HepG2 (cell line): ENCODE results near the gene BABAM1. TPM values are rescaled to one million over a fixed set of nuclear protein-coding genes. Genes with fewer than 3 reads are reported as not detected.

ENCODE experiments used
- AGO1 ChIP-seq: fragments of 200-400 bp; formaldehyde crosslinking; IDR thresholded peaks from 2 replicates; pipeline ENCODE4 v1.6.1; 2017; ENCODE audit warnings: mild to moderate bottlenecking, low read depth, low read length, moderate library complexity; ENCODE audit not compliant: poor library complexity, severe bottlenecking
- CHCHD3 ChIP-seq: sonication (generic); formaldehyde crosslinking; IDR thresholded peaks from 2 replicates; pipeline ENCODE4 v1.8.0; 2022; ENCODE audit warnings: mild to moderate bottlenecking, missing genetic modification reagents, moderate library complexity
- FLYWCH1 ChIP-seq: sonication (generic); formaldehyde crosslinking; IDR thresholded peaks from 2 replicates; pipeline ENCODE4 v1.8.1; 2023; ENCODE audit warnings: mild to moderate bottlenecking, missing genetic modification reagents
- HNRNPL ChIP-seq: fragments of 200-400 bp; formaldehyde crosslinking; IDR thresholded peaks from 2 replicates; pipeline ENCODE4 v1.6.1; 2017; ENCODE audit warnings: mild to moderate bottlenecking, low read depth, low read length
- KLF12 ChIP-seq: sonication (generic); formaldehyde crosslinking; IDR thresholded peaks from 2 replicates; pipeline ENCODE4 v1.4.0; 2020; ENCODE audit warnings: missing genetic modification reagents, borderline replicate concordance
- NFE2L1 ChIP-seq: sonication (generic); formaldehyde crosslinking; IDR thresholded peaks from 2 replicates; pipeline ENCODE4 v1.4.0; 2020; ENCODE audit warnings: missing genetic modification reagents, mild to moderate bottlenecking, borderline replicate concordance
- RAD21 ChIP-seq: fragments of 450-650 bp; formaldehyde crosslinking; IDR thresholded peaks from 2 replicates; pipeline ENCODE4 v1.5.0; 2020; ENCODE audit warnings: mild to moderate bottlenecking
- TBP ChIP-seq: sonication (generic); formaldehyde crosslinking; IDR thresholded peaks from 2 replicates; pipeline ENCODE4 v1.5.0; 2020; ENCODE audit warnings: missing genetic modification reagents
- ZBTB3 ChIP-seq: sonication (generic); formaldehyde crosslinking; IDR thresholded peaks from 2 replicates; pipeline ENCODE4 v1.4.0; 2020; ENCODE audit warnings: low read depth, mild to moderate bottlenecking, moderate library complexity, missing genetic modification reagents, borderline replicate concordance
- ZNF333 ChIP-seq: sonication (generic); formaldehyde crosslinking; IDR thresholded peaks from 2 replicates; pipeline ENCODE4 v1.4.0; 2020; ENCODE audit warnings: mild to moderate bottlenecking, missing genetic modification reagents, borderline replicate concordance
- ZNF550 ChIP-seq: sonication (generic); formaldehyde crosslinking; IDR thresholded peaks from 2 replicates; pipeline ENCODE4 v1.4.0; 2020; ENCODE audit warnings: mild to moderate bottlenecking, missing genetic modification reagents, borderline replicate concordance
- ZNF816 ChIP-seq: sonication (generic); formaldehyde crosslinking; IDR thresholded peaks from 2 replicates; pipeline ENCODE4 v1.8.0; 2022; ENCODE audit warnings: missing genetic modification reagents, mild to moderate bottlenecking, borderline replicate concordance
- ZSCAN31 ChIP-seq: sonication (generic); formaldehyde crosslinking; IDR thresholded peaks from 2 replicates; pipeline ENCODE4 v1.5.0; 2020; ENCODE audit warnings: low read depth, mild to moderate bottlenecking, missing genetic modification reagents
- polyA plus RNA-seq, 8 experiments: library from polyadenylated mRNA; depleted of rRNA in 3 of 8; stranded (reverse) in 7 of 8; unstranded in 1 of 8; fragments of >200 nt; fragmentation: Illumina TruSeq in 4 of 8; extraction: Trizol in 4 of 8; gene quantifications; 2 replicates each; pipeline versions ENCODE4 v1.2.1 to v1.2.3, GENCODE V29; 2011 to 2016; ENCODE audit warnings: low read depth in 4 of 8, missing spikeins in 1 of 8, mixed read lengths in 1 of 8; ENCODE audit not compliant: insufficient read depth in 1 of 8
- total RNA-seq, 5 experiments: library from RNA; depleted of rRNA; stranded (reverse); fragments of >200 nt; fragmentation: Illumina TruSeq; extraction: Trizol; gene quantifications; 2 replicates each; pipeline ENCODE4 v1.2.3, GENCODE V29; 2016; ENCODE audit warnings: low read depth in 1 of 5
- TF ChIP-seq, protein P1 (sequence below): sonication (generic); formaldehyde crosslinking; IDR thresholded peaks from 2 replicates; pipeline ENCODE4 v1.4.0; 2020; ENCODE audit warnings: missing genetic modification reagents
- TF ChIP-seq, protein P2 (sequence below): sonication (generic); formaldehyde crosslinking; conservative IDR thresholded peaks from 2 replicates; pipeline ENCODE4 v1.4.0; 2020; ENCODE audit warnings: missing genetic modification reagents
- TF ChIP-seq, protein P3 (sequence below): sonication (generic); formaldehyde crosslinking; IDR thresholded peaks from 2 replicates; pipeline ENCODE4 v1.4.0; 2020; ENCODE audit warnings: missing genetic modification reagents, mild to moderate bottlenecking, borderline replicate concordance
- TF ChIP-seq, protein P4 (sequence below): sonication (generic); formaldehyde crosslinking; IDR thresholded peaks from 2 replicates; pipeline ENCODE4 v1.4.0; 2020; ENCODE audit warnings: mild to moderate bottlenecking, missing genetic modification reagents

BABAM1 gene
- total and polyA plus RNA-seq, 2 of the 13 experiments (the other 11 are each of a cell fraction or from before 2014, with no cell fraction given): 70.0 to 82.0 TPM

DNA sequence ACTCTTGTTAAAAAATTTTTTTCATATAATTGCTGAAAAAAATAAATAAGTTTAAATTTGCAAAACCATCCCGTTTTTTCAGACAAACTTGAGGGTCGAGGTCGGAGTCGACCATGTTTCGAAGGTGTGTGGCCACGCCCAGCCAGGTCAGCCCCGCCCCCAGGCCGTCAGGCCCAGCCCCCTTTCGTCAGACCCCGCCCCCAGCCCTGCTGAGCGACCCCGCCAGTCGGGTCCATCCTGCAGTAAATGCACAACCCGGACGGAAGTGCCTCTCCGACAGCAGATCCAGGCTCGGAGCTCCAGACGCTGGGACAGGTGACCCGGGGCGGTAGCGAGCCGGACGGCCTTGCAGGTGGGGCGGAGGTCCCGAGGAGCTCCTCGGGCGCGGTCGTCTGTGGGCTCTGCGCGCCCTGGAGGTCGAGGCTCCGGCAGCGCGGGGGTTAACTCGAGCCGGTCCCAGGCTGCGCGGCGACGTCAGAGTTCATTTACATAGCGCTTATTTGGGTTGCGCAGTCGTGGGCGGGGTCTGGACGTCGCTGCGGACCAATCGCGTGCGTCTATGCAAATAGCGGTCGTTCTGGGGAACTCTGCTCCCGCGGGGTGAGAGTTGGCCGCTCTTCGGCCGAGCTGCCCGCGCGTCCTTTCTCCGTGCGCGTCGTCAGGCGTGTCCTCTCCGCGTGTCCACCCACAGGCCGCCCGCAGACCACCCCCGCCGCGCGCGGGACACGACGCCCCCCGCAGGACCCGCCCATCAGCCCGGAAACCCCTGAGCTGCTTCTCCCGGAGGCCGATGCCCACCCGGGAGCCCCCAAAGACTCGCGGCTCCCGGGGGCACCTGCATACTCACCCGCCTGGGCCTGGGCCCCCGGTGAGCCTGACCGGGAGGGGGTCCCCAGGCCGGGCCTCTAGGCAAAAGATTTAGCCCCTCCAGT lies 41.0 kb upstream of the BABAM1 start, which contains the start of gene OCEL1 (continued):
- TF ChIP-seq, protein P1, sequence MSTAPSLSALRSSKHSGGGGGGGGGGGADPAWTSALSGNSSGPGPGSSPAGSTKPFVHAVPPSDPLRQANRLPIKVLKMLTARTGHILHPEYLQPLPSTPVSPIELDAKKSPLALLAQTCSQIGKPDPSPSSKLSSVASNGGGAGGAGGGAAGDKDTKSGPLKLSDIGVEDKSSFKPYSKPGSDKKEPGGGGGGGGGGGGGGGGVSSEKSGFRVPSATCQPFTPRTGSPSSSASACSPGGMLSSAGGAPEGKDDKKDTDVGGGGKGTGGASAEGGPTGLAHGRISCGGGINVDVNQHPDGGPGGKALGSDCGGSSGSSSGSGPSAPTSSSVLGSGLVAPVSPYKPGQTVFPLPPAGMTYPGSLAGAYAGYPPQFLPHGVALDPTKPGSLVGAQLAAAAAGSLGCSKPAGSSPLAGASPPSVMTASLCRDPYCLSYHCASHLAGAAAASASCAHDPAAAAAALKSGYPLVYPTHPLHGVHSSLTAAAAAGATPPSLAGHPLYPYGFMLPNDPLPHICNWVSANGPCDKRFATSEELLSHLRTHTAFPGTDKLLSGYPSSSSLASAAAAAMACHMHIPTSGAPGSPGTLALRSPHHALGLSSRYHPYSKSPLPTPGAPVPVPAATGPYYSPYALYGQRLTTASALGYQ (CRISPR knock-in tag): 0 out of 2 replicates have a peak, but pooled peaks have one; percentile 22
- TF ChIP-seq FLYWCH1 (CRISPR knock-in tag) (no peak), NFE2L1 (CRISPR knock-in tag) (no peak), TBP (CRISPR knock-in tag) (no peak), HNRNPL (no peak), AGO1 (peak; percentile 26), ZNF816 (peak; percentile 88), RAD21 (CRISPR knock-in tag) (peak; percentile 38; the same call in 1 of the 2 replicates), ZBTB3 (0 out of 2 replicates have a peak, but pooled peaks have one; percentile 32), ZNF333 (CRISPR knock-in tag) (no peak), ZSCAN31 (CRISPR knock-in tag) (peak; percentile 66), CHCHD3 (CRISPR knock-in tag) (no peak), ZNF550 (CRISPR knock-in tag) (no peak), KLF12 (CRISPR knock-in tag) (no peak)
- TF ChIP-seq, protein P2, sequence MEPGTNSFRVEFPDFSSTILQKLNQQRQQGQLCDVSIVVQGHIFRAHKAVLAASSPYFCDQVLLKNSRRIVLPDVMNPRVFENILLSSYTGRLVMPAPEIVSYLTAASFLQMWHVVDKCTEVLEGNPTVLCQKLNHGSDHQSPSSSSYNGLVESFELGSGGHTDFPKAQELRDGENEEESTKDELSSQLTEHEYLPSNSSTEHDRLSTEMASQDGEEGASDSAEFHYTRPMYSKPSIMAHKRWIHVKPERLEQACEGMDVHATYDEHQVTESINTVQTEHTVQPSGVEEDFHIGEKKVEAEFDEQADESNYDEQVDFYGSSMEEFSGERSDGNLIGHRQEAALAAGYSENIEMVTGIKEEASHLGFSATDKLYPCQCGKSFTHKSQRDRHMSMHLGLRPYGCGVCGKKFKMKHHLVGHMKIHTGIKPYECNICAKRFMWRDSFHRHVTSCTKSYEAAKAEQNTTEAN: peak; percentile 56; the same call in 1 of the 2 replicates
- TF ChIP-seq, protein P3, sequence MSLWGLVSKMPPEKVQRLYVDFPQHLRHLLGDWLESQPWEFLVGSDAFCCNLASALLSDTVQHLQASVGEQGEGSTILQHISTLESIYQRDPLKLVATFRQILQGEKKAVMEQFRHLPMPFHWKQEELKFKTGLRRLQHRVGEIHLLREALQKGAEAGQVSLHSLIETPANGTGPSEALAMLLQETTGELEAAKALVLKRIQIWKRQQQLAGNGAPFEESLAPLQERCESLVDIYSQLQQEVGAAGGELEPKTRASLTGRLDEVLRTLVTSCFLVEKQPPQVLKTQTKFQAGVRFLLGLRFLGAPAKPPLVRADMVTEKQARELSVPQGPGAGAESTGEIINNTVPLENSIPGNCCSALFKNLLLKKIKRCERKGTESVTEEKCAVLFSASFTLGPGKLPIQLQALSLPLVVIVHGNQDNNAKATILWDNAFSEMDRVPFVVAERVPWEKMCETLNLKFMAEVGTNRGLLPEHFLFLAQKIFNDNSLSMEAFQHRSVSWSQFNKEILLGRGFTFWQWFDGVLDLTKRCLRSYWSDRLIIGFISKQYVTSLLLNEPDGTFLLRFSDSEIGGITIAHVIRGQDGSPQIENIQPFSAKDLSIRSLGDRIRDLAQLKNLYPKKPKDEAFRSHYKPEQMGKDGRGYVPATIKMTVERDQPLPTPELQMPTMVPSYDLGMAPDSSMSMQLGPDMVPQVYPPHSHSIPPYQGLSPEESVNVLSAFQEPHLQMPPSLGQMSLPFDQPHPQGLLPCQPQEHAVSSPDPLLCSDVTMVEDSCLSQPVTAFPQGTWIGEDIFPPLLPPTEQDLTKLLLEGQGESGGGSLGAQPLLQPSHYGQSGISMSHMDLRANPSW: no peak; the same call in 1 of the 2 replicates
- TF ChIP-seq, protein P4, sequence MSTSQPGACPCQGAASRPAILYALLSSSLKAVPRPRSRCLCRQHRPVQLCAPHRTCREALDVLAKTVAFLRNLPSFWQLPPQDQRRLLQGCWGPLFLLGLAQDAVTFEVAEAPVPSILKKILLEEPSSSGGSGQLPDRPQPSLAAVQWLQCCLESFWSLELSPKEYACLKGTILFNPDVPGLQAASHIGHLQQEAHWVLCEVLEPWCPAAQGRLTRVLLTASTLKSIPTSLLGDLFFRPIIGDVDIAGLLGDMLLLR (CRISPR knock-in tag): no peak
